PFSK-1 (cell line): ENCODE data around the gene IER2.

Experiments used
- FOXP2 ChIP-seq: optimal IDR thresholded peaks from 2 replicates; pipeline ENCODE3; 2011; ENCODE audit warnings: borderline replicate concordance, control low read depth, inconsistent platforms; ENCODE audit not compliant: insufficient read depth; ENCODE audit errors: extremely low read length, extremely low read depth
- POLR2AphosphoS5 ChIP-seq: IDR thresholded peaks from 2 replicates; pipeline ENCODE4 v1.6.1; 2012; ENCODE audit warnings: low read depth, mild to moderate bottlenecking, control low read depth, low read length, moderate library complexity
- REST ChIP-seq, 2 experiments: IDR thresholded peaks; 2 replicates each; pipeline versions ENCODE4 v1.6.1 to v1.8.0; 2011 to 2012; ENCODE audit warnings: low read depth in 2 of 2, low read length in 2 of 2, control low read depth in 1 of 2, inconsistent platforms in 1 of 2, mild to moderate bottlenecking in 1 of 2, moderate library complexity in 1 of 2; ENCODE audit not compliant: insufficient read depth in 1 of 2
- SIN3A ChIP-seq: IDR thresholded peaks from 2 replicates; pipeline ENCODE4 v1.6.1; 2012; ENCODE audit warnings: mild to moderate bottlenecking, low read length, moderate library complexity, borderline replicate concordance; ENCODE audit not compliant: insufficient read depth
- TAF1 ChIP-seq: IDR thresholded peaks from 2 replicates; pipeline ENCODE4 v1.6.1; 2012; ENCODE audit warnings: low read length, control low read depth, borderline replicate concordance; ENCODE audit not compliant: insufficient read depth

The IER2 gene

GRCh38 chr19:13150931-13151604, 857 bp downstream of the IER2 start:
- TF ChIP-seq REST (IDR thresholded peaks at IDR 0.05; ENCODE audit: insufficient read depth in 1 of 2, low read depth in 2 of 2, low read length in 2 of 2) (no peak), FOXP2 (no peak), SIN3A (no peak), POLR2AphosphoS5 (no peak), TAF1 (no peak)

- TF ChIP-seq REST (IDR thresholded peaks at IDR 0.05; ENCODE audit: insufficient read depth in 1 of 2, low read depth in 2 of 2, low read length in 2 of 2) (peak in 1 of 2 experiments; percentile 31; a peak in 1 of 4 replicates), FOXP2 (peak; percentile 43), SIN3A (peak; percentile 60; the same call in 1 of the 2 replicates), POLR2AphosphoS5 (peak; percentile 73), TAF1 (peak; percentile 65; the same call in 1 of the 2 replicates)
Measured at GRCh38 chr19:13151605-13152355, 1.6 kb downstream of the IER2 start.

- TF ChIP-seq TAF1, result no peak
- no peak for TF ChIP-seq FOXP2
- TF ChIP-seq REST (IDR thresholded peaks at IDR 0.05; ENCODE audit: insufficient read depth in 1 of 2, low read depth in 2 of 2, low read length in 2 of 2), result no peak
- TF ChIP-seq SIN3A, result no peak
- no peak for TF ChIP-seq POLR2AphosphoS5
Measured at GRCh38 chr19:13152356-13152973, 2.3 kb downstream of the IER2 start.

GRCh38 chr19:13152974-13153568, 2.9 kb downstream of the IER2 start:
- TF ChIP-seq REST (IDR thresholded peaks at IDR 0.05; ENCODE audit: insufficient read depth in 1 of 2, low read depth in 2 of 2, low read length in 2 of 2) (peak; percentile 56 to 63; a peak in 1 of 4 replicates), SIN3A (peak; percentile 87; the same call in 1 of the 2 replicates), FOXP2 (no peak), POLR2AphosphoS5 (peak; percentile 100), TAF1 (peak; percentile 99)
